Activated naive CD8-positive, alpha-beta T cell treated with anti-CD3 and anti-CD28 coated beads, Interleukin-2, amount 10 ng/mL, durations not matched to agents 7 days and 5 days (primary cell): ENCODE data around the gene RBKS. TPM values are rescaled to one million over a fixed set of nuclear protein-coding genes. Genes with fewer than 3 reads are reported as not detected.

Source experiments
- ATAC-seq: fragments of 150-1000 bp; cut with Tn5 transposase; one replicate; pipeline ENCODE4 v1.10.0; 2021; ENCODE audit warnings: low read depth, moderate library complexity
- POLR2A ChIA-PET: fragments of 350-600 bp; sonication (Branson Sonifier 250); formaldehyde crosslinking; loops from one replicate; lab custom pipeline; 2021; ENCODE audit warnings: antibody characterized with exemption; lab: Charles Lee
- DNase-seq: peaks from one replicate; pipeline ENCODE4 v3.0.0; 2021
- H3K27ac Mint-ChIP-seq: one replicate; pipeline ENCODE4 v1.8.0; 2022; ENCODE audit warnings: mild to moderate bottlenecking, mixed read lengths
- H3K27me3 Mint-ChIP-seq: one replicate; pipeline ENCODE4 v1.8.0; 2022; ENCODE audit warnings: mild to moderate bottlenecking, moderate library complexity, mixed read lengths
- H3K36me3 Mint-ChIP-seq: one replicate; pipeline ENCODE4 v1.8.0; 2021; ENCODE audit warnings: mild to moderate bottlenecking, mixed read lengths
- H3K4me1 Mint-ChIP-seq: one replicate; pipeline ENCODE4 v1.8.0; 2021; ENCODE audit warnings: mixed read lengths
- H3K4me3 Mint-ChIP-seq: one replicate; pipeline ENCODE4 v1.8.0; 2022; ENCODE audit warnings: mild to moderate bottlenecking, moderate library complexity, mixed read lengths
- H3K9me3 Mint-ChIP-seq: one replicate; pipeline ENCODE4 v1.8.0; 2021; ENCODE audit warnings: mixed read lengths
- total RNA-seq, 2 experiments: library from RNA; stranded (reverse); gene quantifications; one replicate each; pipeline ENCODE4 v1.2.3, GENCODE V29; 2021

RBKS gene
- total RNA-seq, 2 experiments from 2014 or later, result 2.3 to 3.5 TPM

- Mint-ChIP-seq H3K4me3 (no peak overlapping the region), H3K27me3 (no peaks in the 10 kb centered on the region), H3K4me1 (peaks cover 8% of the 10 kb centered on the region), H3K27ac (no peak overlapping the region), H3K36me3 (peaks cover 29% of the 10 kb centered on the region), H3K9me3 (peaks cover 2% of the 10 kb centered on the region)
- DNase-seq (no peak), ATAC-seq (no peak)
- POLR2A ChIA-PET, result no interaction called here
These were observed 25.0 kb upstream of the RBKS start for GRCh38 chr2:27915191-27915590.

- H3K27ac Mint-ChIP-seq, result no peak overlapping the region
- no peaks in the 10 kb centered on the region for H3K27me3 Mint-ChIP-seq
- POLR2A ChIA-PET, result interaction anchor here (1.8 kb wide), 1 partner anchor 25 kb away, joined by 7 read pairs; the partner anchor contains the start of genes BABAM2 and RBKS
- no peak for DNase-seq
- no peak overlapping the region for H3K4me3 Mint-ChIP-seq
- ATAC-seq, result peak; percentile 36
- peaks cover 6% of the 10 kb centered on the region for H3K4me1 Mint-ChIP-seq
- H3K9me3 Mint-ChIP-seq, result peaks cover 2% of the 10 kb centered on the region
- H3K36me3 Mint-ChIP-seq, result peaks cover 25% of the 10 kb centered on the region
These were observed 24.6 kb upstream of the RBKS start for GRCh38 chr2:27914805-27915175.

GRCh38 chr2:27914041-27914804 lies 24.0 kb upstream of the RBKS start:
- POLR2A ChIA-PET, result interaction anchor here (1.8 kb wide), 1 partner anchor 24 kb away, joined by 7 read pairs; the partner anchor contains the start of genes BABAM2 and RBKS
- H3K4me1 Mint-ChIP-seq, result peaks cover 6% of the 10 kb centered on the region
- H3K4me3 Mint-ChIP-seq, result peak overlapping the region; percentile 22
- ATAC-seq, result peak; percentile 42
- H3K9me3 Mint-ChIP-seq, result peaks cover 2% of the 10 kb centered on the region
- H3K27ac Mint-ChIP-seq, result peak overlapping the region; percentile 59
- DNase-seq, result no peak
- peaks cover 26% of the 10 kb centered on the region for H3K36me3 Mint-ChIP-seq
- H3K27me3 Mint-ChIP-seq, result no peaks in the 10 kb centered on the region

- no peak for DNase-seq
- H3K36me3 Mint-ChIP-seq, result peaks cover 30% of the 10 kb centered on the region
- POLR2A ChIA-PET, result no interaction called here
- no peak for ATAC-seq
- peaks cover 11% of the 10 kb centered on the region for H3K4me1 Mint-ChIP-seq
- H3K27me3 Mint-ChIP-seq, result no peaks in the 10 kb centered on the region
- no peak overlapping the region for H3K4me3 Mint-ChIP-seq
- H3K9me3 Mint-ChIP-seq, result peaks cover 3% of the 10 kb centered on the region
- no peak overlapping the region for H3K27ac Mint-ChIP-seq
These were observed 22.3 kb upstream of the RBKS start for GRCh38 chr2:27912512-27912911.

- H3K36me3 Mint-ChIP-seq, result peaks cover 35% of the 10 kb centered on the region
- DNase-seq, result no peak
- H3K4me3 Mint-ChIP-seq, result no peak overlapping the region
- no peaks in the 10 kb centered on the region for H3K27me3 Mint-ChIP-seq
- POLR2A ChIA-PET, result no interaction called here
- H3K4me1 Mint-ChIP-seq, result peaks cover 12% of the 10 kb centered on the region
- no peak overlapping the region for H3K27ac Mint-ChIP-seq
- no peak for ATAC-seq
- peaks cover 5% of the 10 kb centered on the region for H3K9me3 Mint-ChIP-seq
These were observed 21.4 kb upstream of the RBKS start for GRCh38 chr2:27911458-27912210.

- Mint-ChIP-seq H3K4me1 (peaks cover 16% of the 10 kb centered on the region), H3K36me3 (peaks cover 45% of the 10 kb centered on the region), H3K27me3 (no peaks in the 10 kb centered on the region), H3K27ac (no peak overlapping the region), H3K4me3 (no peak overlapping the region), H3K9me3 (peaks cover 5% of the 10 kb centered on the region)
- DNase-seq, result no peak
- ATAC-seq, result no peak
- POLR2A ChIA-PET, result no interaction called here
These were observed 19.7 kb upstream of the RBKS start for GRCh38 chr2:27909901-27910300.

- POLR2A ChIA-PET, result no interaction called here
- peaks cover 4% of the 10 kb centered on the region for H3K9me3 Mint-ChIP-seq
- peaks cover 63% of the 10 kb centered on the region for H3K36me3 Mint-ChIP-seq
- DNase-seq (no peak), ATAC-seq (no peak)
- H3K27me3 Mint-ChIP-seq, result no peaks in the 10 kb centered on the region
- H3K4me1 Mint-ChIP-seq, result peaks cover 18% of the 10 kb centered on the region
- H3K4me3 Mint-ChIP-seq, result no peak overlapping the region
- H3K27ac Mint-ChIP-seq, result no peak overlapping the region
These were observed 17.4 kb upstream of the RBKS start for GRCh38 chr2:27907547-27907946.

- peaks cover 4% of the 10 kb centered on the region for H3K9me3 Mint-ChIP-seq
- DNase-seq, result no peak
- no peak overlapping the region for H3K4me3 Mint-ChIP-seq
- H3K36me3 Mint-ChIP-seq, result peaks cover 66% of the 10 kb centered on the region
- POLR2A ChIA-PET, result no interaction called here
- no peaks in the 10 kb centered on the region for H3K27me3 Mint-ChIP-seq
- H3K27ac Mint-ChIP-seq, result no peak overlapping the region
- H3K4me1 Mint-ChIP-seq, result peaks cover 24% of the 10 kb centered on the region
- no peak for ATAC-seq
These were observed 15.9 kb upstream of the RBKS start for GRCh38 chr2:27906074-27906473.

GRCh38 chr2:27904405-27904665 lies 14.1 kb upstream of the RBKS start:
- POLR2A ChIA-PET, result no interaction called here
- Mint-ChIP-seq H3K9me3 (peaks cover 4% of the 10 kb centered on the region), H3K4me3 (no peak overlapping the region), H3K27ac (no peak overlapping the region), H3K27me3 (no peaks in the 10 kb centered on the region), H3K4me1 (peaks cover 27% of the 10 kb centered on the region), H3K36me3 (peaks cover 72% of the 10 kb centered on the region)
- ATAC-seq, result no peak
- no peak for DNase-seq

- ATAC-seq (no peak), DNase-seq (no peak)
- peaks cover 74% of the 10 kb centered on the region for H3K36me3 Mint-ChIP-seq
- H3K9me3 Mint-ChIP-seq, result peaks cover 4% of the 10 kb centered on the region
- POLR2A ChIA-PET, result no interaction called here
- H3K4me3 Mint-ChIP-seq, result no peak overlapping the region
- no peaks in the 10 kb centered on the region for H3K27me3 Mint-ChIP-seq
- H3K27ac Mint-ChIP-seq, result no peak overlapping the region
- H3K4me1 Mint-ChIP-seq, result peaks cover 27% of the 10 kb centered on the region
These were observed 13.6 kb upstream of the RBKS start for GRCh38 chr2:27903649-27904404.

GRCh38 chr2:27903018-27903417 lies 12.8 kb upstream of the RBKS start:
- Mint-ChIP-seq H3K36me3 (peaks cover 76% of the 10 kb centered on the region), H3K27ac (no peak overlapping the region), H3K9me3 (peaks cover 4% of the 10 kb centered on the region), H3K4me3 (no peak overlapping the region), H3K4me1 (peaks cover 28% of the 10 kb centered on the region), H3K27me3 (no peaks in the 10 kb centered on the region)
- ATAC-seq, result no peak
- POLR2A ChIA-PET, result no interaction called here
- DNase-seq, result no peak

- Mint-ChIP-seq H3K4me1 (peaks cover 34% of the 10 kb centered on the region), H3K36me3 (peaks cover 78% of the 10 kb centered on the region), H3K4me3 (no peak overlapping the region), H3K9me3 (peaks cover 1% of the 10 kb centered on the region), H3K27ac (no peak overlapping the region), H3K27me3 (no peaks in the 10 kb centered on the region)
- POLR2A ChIA-PET, result no interaction called here
- DNase-seq, result no peak
- no peak for ATAC-seq
These were observed 11.9 kb upstream of the RBKS start for GRCh38 chr2:27902098-27902497.

- Mint-ChIP-seq H3K9me3 (peaks cover 1% of the 10 kb centered on the region), H3K27ac (no peak overlapping the region), H3K4me3 (no peak overlapping the region), H3K4me1 (peaks cover 38% of the 10 kb centered on the region), H3K36me3 (peaks cover 84% of the 10 kb centered on the region), H3K27me3 (no peaks in the 10 kb centered on the region)
- DNase-seq (no peak), ATAC-seq (no peak)
- POLR2A ChIA-PET, result interaction anchor here (0.7 kb wide), 1 partner anchor 218 kb away, joined by 4 read pairs; no protein-coding TSS in a partner anchor
These were observed 11.0 kb upstream of the RBKS start for GRCh38 chr2:27901234-27901633.
